A549 (cell line): ENCODE results near the gene PPP3CB.
A peak's percentile ranks its signal among the peaks of the same experiment; 100 is the strongest.

Experiments
- CEBPB ChIP-seq, 2 experiments: fragments of >200 bp in 1 of 2; sonication (Bioruptor Twin) in 1 of 2; formaldehyde crosslinking in 1 of 2; IDR thresholded peaks; 2 replicates each; pipeline ENCODE4 v1.6.1; 2012 to 2016
- CHD4 ChIP-seq: fragments of 200-600 bp; sonication (generic); IDR thresholded peaks from 2 replicates; pipeline ENCODE4 v1.6.1; 2016; ENCODE audit warnings: antibody characterized with exemption, mild to moderate bottlenecking, borderline replicate concordance
- EHF ChIP-seq: fragments of 250-450 bp; sonication (Bioruptor Pico); IDR thresholded peaks from 2 replicates; pipeline ENCODE4 v1.5.0; 2020; ENCODE audit warnings: mild to moderate bottlenecking
- ESRRA ChIP-seq: fragments of 150-350 bp; IDR thresholded peaks from 2 replicates; pipeline ENCODE4 v1.6.1; 2014; ENCODE audit warnings: mild to moderate bottlenecking, low read length, borderline replicate concordance
- MAFK ChIP-seq: fragments of 450-650 bp; IDR thresholded peaks from 2 replicates; pipeline ENCODE4 v1.6.1; 2014; ENCODE audit not compliant: partially characterized antibody
- POLR2A ChIP-seq: IDR thresholded peaks from 2 replicates; pipeline ENCODE4 v1.6.1; 2012; ENCODE audit warnings: mild to moderate bottlenecking, low read length
- RAD21 ChIP-seq, 2 experiments: fragments of >200 bp in 1 of 2; sonication (Bioruptor Twin) in 1 of 2; formaldehyde crosslinking in 1 of 2; IDR thresholded peaks in 1 of 2; conservative IDR thresholded peaks in 1 of 2; 2 replicates in 1 of 2; 3 replicates in 1 of 2; pipeline ENCODE4 v1.6.1; 2012 to 2018; ENCODE audit warnings: inconsistent platforms in 1 of 2
- RFX5 ChIP-seq: fragments of 450-650 bp; IDR thresholded peaks from 2 replicates; pipeline ENCODE4 v1.7.1; 2014; ENCODE audit warnings: antibody characterized with exemption, mild to moderate bottlenecking, moderate library complexity
- SMC3 ChIP-seq: fragments of >200 bp; sonication (Bioruptor Twin); formaldehyde crosslinking; IDR thresholded peaks from 3 replicates; pipeline ENCODE4 v1.6.1; 2018; ENCODE audit warnings: inconsistent platforms
- ZFP36 ChIP-seq: fragments of 450-650 bp; IDR thresholded peaks from 2 replicates; pipeline ENCODE4 v1.6.1; 2014; ENCODE audit warnings: borderline replicate concordance; ENCODE audit not compliant: partially characterized antibody
- TF ChIP-seq, protein P1 (sequence below): fragments of >200 bp; sonication (Bioruptor Twin); formaldehyde crosslinking; IDR thresholded peaks from 3 replicates; pipeline ENCODE4 v1.5.1; 2016

DNA sequence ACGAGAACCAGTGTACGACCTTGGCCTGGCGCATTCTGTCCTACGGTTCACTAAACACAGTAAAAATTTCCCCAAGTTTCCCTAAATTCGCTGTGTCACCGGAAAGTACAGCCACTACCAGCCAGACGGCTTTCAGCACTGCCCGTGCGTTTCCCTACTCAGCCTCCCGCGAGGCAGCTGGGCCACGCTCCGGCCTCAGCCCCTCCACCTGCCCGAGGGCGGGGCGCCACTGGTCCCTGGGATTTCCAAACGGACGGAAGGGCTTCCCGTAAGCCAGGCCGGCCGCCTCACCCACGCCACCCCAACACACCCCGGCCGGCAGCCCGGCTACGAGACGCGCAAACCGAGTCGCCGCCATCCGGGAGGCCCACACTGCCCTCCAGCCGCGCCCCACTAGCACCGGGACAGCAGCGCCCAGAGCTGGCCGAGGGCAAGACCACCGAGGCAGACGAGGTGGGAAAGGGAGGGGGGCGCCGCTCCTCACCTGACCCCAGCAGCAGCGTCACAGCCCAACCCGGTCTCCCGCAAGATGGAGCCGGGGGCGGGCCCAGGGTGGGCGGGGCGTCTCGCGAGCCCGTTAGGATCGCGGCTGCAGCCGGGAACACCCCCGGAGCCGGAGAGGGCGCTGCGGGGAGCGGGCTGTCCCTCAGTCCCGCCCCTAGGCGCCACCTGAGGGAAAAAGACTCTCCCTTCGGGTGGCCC is 82.1 kb downstream of the PPP3CB start, which contains the start of gene ANXA7:
- TF ChIP-seq RAD21 (conservative IDR thresholded peaks at IDR 0.05 in 1 of 2, IDR thresholded peaks at IDR 0.05 in 1 of 2) (no peak), POLR2A (peak; percentile 62), ESRRA (no peak), MAFK (peak; percentile 80), RFX5 (no peak), CEBPB (IDR thresholded peaks at IDR 0.05) (no peak), SMC3 (no peak), CHD4 (no peak), EHF (CRISPR knock-in tag) (no peak), ZFP36 (no peak)
- TF ChIP-seq, protein P1, sequence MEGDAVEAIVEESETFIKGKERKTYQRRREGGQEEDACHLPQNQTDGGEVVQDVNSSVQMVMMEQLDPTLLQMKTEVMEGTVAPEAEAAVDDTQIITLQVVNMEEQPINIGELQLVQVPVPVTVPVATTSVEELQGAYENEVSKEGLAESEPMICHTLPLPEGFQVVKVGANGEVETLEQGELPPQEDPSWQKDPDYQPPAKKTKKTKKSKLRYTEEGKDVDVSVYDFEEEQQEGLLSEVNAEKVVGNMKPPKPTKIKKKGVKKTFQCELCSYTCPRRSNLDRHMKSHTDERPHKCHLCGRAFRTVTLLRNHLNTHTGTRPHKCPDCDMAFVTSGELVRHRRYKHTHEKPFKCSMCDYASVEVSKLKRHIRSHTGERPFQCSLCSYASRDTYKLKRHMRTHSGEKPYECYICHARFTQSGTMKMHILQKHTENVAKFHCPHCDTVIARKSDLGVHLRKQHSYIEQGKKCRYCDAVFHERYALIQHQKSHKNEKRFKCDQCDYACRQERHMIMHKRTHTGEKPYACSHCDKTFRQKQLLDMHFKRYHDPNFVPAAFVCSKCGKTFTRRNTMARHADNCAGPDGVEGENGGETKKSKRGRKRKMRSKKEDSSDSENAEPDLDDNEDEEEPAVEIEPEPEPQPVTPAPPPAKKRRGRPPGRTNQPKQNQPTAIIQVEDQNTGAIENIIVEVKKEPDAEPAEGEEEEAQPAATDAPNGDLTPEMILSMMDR = peak; percentile 24; the same call in 1 of the 3 replicates
